ENCODE results near the gene MED16.
A peak's percentile ranks its signal among the peaks of the same experiment; 100 is the strongest.

Gene MED16, protein sequence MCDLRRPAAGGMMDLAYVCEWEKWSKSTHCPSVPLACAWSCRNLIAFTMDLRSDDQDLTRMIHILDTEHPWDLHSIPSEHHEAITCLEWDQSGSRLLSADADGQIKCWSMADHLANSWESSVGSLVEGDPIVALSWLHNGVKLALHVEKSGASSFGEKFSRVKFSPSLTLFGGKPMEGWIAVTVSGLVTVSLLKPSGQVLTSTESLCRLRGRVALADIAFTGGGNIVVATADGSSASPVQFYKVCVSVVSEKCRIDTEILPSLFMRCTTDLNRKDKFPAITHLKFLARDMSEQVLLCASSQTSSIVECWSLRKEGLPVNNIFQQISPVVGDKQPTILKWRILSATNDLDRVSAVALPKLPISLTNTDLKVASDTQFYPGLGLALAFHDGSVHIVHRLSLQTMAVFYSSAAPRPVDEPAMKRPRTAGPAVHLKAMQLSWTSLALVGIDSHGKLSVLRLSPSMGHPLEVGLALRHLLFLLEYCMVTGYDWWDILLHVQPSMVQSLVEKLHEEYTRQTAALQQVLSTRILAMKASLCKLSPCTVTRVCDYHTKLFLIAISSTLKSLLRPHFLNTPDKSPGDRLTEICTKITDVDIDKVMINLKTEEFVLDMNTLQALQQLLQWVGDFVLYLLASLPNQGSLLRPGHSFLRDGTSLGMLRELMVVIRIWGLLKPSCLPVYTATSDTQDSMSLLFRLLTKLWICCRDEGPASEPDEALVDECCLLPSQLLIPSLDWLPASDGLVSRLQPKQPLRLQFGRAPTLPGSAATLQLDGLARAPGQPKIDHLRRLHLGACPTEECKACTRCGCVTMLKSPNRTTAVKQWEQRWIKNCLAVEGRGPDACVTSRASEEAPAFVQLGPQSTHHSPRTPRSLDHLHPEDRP

GRCh38 chr19:892894-893689 is at the start of gene MED16, which contains the start of gene RNU6-9:
Gene MED16 (minus strand): TSS chr19:893187. CDS start chr19:891131, 2,056 bp downstream.
Gene RNU6-9 (plus strand): TSS chr19:893484.
- peak; percentile 95 for DNase-seq (ENCODE audit: low spot score)

- no peak for DNase-seq (ENCODE audit: low spot score)
Observed at GRCh38 chr19:942133-942645, 49.2 kb upstream of the MED16 start.

DNA sequence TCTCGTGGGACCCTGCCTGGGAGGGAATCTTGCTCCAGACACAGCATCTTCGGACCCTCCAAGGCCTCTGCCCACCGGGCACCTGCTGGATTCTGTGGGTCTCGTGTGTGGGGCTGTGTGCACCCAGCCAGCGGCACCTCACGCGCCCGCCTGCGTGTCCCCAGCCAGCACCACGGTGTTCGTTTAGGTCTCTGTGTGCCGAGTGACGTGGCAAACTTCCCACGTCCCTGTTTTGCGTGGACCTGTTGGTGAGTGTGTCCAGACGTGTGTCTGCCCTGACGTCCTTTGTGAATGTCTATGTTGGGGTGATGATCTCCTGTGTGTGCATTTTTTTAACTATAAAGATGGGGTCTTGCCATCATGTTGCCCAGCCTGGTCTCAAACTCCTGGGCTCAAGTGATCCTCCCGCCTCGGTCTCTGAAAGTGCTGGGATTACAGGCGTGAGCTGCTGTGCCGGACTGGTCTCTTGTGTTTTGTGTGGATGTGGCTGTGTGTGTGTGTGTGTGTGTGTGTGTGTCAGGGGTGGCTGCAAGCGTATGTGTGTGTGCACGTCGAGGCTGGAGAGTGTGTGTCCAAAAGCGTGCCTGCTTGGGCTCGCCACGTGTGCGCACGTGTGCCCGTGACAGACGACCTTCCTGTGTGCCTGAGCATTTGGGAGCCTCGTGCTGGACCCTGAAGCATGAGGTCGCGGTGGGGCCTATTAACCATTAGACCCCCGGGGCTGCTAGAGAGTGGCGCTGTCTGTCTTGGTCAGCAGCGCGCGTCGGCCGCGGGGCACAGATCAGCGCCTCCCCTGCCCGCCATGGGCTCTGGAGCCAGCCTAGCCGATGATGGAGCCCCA is 48.5 kb upstream of the MED16 start:
- DNase-seq (ENCODE audit: low spot score), result no peak

DNA sequence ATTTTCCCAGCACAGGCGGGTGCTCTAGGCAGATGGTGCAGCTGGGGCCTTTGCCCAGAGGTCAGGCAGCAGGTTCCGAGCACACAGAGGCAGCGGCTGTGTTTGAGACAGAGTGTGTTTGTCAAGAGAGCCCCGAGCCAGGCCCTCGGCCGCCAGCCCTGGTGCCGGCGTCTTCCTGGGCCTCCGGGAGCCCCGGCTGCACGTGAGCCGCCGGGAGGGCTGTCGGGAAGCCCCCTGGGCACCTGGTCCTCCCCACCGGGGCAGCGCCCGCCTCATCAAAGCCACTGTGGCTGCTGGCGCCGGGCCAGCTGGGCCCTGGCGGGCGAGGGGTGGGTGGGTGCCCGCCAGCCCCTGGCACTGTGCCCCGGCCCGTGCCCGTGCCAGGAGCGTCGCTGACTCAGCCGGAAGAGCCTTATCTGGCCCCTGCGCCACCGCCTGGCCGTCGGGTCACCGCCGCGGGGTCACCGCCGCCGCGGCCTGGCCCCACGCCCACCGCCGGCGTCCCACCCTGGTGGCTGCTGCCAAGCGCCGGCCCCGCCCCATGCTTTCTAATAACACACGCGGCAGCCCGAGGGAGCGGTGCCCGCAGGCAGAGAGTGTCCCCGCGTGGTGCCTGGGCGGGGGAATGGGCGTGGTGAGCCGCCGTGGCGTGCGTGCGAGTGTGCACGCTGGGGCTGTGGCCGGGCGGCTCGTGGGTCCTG is 47.8 kb upstream of the MED16 start:
- DNase-seq (ENCODE audit: low spot score), result peak; percentile 94

GRCh38 chr19:939922-940321 is 46.9 kb upstream of the MED16 start:
- DNase-seq (ENCODE audit: low spot score), result no peak

DNA sequence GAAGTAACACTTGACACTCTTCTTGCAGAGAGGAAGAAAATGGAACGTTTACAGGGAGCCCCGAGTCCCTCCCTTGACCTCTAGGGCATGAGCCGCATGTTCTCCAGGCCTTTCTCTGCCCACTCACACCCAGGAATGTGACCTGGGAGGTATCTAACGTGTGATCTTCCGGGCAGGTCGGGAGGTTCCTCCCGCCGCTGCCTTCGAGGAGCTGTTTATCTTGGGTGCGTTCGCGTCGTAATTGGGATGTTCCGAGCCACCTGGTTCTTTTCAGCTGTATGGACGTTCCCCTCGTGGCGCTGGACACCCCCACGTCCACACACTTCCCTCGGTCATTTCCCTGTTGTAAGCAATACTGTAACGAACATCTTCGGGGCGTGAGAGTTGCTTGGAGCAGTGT is 46.5 kb upstream of the MED16 start:
- no peak for DNase-seq (ENCODE audit: low spot score)

DNA sequence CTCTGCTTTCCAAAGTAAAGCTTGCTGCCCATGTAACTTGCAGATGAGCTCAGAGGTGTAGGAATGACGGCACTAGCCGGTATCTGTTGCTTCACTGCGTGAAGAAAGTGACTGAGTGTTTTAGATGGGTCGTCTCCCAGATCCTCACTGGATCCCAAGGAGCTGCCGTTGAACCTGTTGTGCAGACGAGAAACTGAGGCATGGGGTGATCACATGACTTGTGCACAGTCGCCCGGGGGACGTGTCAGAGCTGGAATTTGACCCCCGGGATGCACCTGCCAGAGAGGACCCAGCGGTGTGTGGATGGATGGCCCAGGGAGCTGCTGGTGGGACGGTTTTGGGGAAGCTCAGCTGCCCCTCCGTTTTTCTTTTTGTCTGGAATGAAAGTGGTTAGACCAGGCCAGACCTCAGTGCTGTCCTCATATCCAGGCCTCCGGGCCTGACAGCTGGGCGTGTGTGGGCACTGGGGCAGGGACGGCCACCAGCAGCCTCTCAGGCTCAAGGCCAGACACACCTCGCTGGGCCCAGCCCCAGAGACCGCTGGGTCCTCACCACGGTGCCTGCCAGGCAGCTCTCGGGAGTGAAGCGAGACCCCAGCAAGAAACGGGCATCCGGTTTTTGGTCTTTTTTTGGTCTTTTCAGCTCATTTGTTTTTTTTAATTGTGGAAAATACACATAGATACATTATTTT is 45.4 kb upstream of the MED16 start:
- DNase-seq (ENCODE audit: low spot score), result no peak

DNA sequence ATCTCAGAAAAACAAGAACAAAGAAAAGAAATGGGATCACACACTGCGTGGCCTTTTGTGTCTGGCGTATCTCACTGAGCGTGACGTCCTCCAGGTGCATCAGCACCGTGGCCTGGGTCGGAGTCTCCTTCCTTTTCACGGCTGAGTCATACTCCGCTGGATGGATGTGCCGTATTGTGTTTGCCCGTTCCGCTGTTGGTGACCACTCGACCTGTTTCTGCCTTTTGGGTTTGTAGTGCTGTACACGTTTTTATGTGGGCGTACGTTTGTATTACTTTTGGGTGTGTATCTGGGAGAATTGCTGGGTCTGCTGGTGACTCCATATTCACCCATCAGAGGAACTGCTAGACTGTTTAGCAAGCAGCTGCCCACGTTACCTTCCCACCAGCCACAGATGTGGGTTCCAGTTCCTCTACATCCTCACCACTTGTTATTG is 44.3 kb upstream of the MED16 start:
- no peak for DNase-seq (ENCODE audit: low spot score)

DNA sequence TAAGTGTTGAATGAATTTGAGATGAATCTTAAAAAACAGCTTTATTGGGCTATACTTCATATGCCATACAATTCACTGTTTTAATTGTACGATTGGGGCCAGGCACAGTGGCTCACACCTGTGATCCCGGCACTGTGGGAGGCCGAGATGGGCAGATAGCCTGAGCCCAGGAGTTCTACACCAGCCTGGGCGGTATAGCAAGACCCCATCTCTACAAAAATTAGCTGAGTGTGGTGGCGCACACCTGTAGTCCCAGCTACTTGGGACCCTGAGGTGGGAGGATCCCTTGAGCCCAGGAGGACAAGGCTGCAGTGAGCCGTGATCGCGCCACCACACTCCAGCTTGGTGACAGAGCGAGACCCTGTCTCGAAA is 43.2 kb upstream of the MED16 start:
- DNase-seq (ENCODE audit: low spot score), result no peak

GRCh38 chr19:934865-935479 is 42.0 kb upstream of the MED16 start:
- no peak for DNase-seq (ENCODE audit: low spot score)

DNA sequence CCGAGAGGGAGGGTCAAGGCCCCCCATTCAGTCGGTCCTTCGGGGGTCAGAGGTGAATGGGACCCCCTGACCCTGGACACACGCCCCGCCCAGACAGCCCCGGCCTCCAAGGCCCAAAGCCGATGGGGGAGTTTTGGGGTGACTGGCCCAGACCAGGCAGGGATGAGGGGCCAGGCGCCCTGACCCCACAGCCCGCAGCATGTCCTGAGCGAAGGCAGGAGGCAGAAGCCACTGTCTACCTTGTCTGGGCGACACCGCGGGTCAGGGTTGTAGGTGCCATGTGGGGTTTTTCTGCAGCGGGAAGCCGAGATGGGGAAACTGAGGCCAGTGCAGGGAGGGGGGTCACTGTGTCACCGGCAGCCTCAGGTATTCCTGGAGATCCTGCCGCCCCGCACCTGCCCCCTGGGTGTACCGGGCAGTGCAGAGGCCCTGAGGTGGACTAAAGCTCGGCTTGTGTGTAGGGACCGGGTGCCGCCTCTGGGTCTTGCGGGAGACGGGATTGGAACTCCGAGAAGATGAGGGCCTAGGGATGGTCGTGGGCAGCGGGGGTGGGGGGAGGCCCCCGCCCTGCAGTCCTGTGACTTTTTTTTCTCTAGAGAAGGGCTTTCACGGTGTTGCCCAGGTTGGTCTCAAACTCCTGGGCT is 41.3 kb upstream of the MED16 start:
- DNase-seq (ENCODE audit: low spot score), result no peak

- DNase-seq (ENCODE audit: low spot score), result no peak
Observed at GRCh38 chr19:933553-933882, 40.5 kb upstream of the MED16 start.

GRCh38 chr19:932648-933552 is 39.9 kb upstream of the MED16 start:
- DNase-seq (ENCODE audit: low spot score), result no peak

GRCh38 chr19:931860-932647 is 39.1 kb upstream of the MED16 start:
- DNase-seq (ENCODE audit: low spot score), result no peak

GRCh38 chr19:929891-930258 is 36.9 kb upstream of the MED16 start:
- DNase-seq (ENCODE audit: low spot score), result no peak

DNA sequence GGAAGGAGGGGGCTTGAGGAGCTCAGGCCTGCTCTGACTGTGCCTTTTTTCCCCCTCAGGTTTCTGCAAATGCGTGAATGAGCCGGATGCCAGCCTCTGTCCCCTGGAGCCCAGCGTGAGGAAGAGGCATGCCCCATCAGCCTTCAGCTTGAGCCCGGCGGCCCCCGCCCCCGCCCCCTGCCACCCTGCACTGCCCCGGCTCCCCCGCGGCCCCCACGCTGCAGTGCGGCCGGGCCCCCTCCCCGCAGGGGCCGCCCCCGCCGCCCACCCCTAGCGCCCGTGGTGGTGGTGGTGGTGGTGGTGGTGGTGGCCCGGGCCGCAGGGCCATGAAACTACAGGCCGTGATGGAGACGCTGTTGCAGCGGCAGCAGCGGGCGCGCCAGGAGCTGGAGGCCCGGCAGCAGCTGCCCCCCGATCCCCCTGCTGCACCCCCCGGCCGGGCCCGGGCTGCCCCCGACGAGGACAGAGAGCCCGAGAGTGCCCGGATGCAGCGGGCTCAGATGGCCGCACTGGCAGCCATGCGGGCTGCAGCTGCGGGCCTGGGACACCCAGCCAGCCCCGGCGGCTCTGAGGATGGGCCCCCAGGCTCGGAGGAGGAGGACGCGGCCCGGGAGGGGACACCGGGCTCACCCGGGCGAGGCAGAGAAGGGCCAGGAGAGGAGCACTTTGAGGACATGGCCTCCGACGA is 36.4 kb upstream of the MED16 start:
- DNase-seq (ENCODE audit: low spot score), result no peak
